NCI-H446 (cell line): Measurements from ENCODE around the gene EFTUD2.
"Not testable (repeated sequence)": the region's sequence is repeated elsewhere in the genome, so short reads cannot be mapped to it uniquely, and the experiment has no call there.

Experiments used
- DNase-seq, 2 experiments: peaks; one replicate each; lab custom pipeline; 2025; lab: John Stamatoyannopoulos, UW

EFTUD2 gene

GRCh38 chr17:44899074-44899782 lies at the start of gene EFTUD2:
Gene EFTUD2, minus strand, starts transcription at chr17:44899445. Its CDS starts 4,924 bp downstream, at chr17:44894521.
- DNase-seq: peak; percentile 89 to 90

GRCh38 chr17:44948315-44948795 lies 49.1 kb upstream of the EFTUD2 start:
- DNase-seq: no peak

GRCh38 chr17:44947461-44948314 lies 48.4 kb upstream of the EFTUD2 start, which contains the start of gene KIF18B:
Gene KIF18B, minus strand, starts transcription at chr17:44947773. Its CDS starts 11,429 bp downstream, at chr17:44936344.
- DNase-seq: peak; percentile 94 to 95

GRCh38 chr17:44945652-44946051 lies 46.4 kb upstream of the EFTUD2 start:
- DNase-seq: not testable (repeated sequence)

GRCh38 chr17:44942456-44942855 lies 43.2 kb upstream of the EFTUD2 start:
- DNase-seq: peak in 1 of 2 experiments; percentile 68

GRCh38 chr17:44941712-44942331 lies 42.6 kb upstream of the EFTUD2 start:
- DNase-seq: peak in 1 of 2 experiments; percentile 29

- DNase-seq: no peak
These were observed 41.5 kb upstream of the EFTUD2 start for GRCh38 chr17:44940768-44941167.

GRCh38 chr17:44940317-44940716 lies 41.1 kb upstream of the EFTUD2 start:
- DNase-seq: no peak

- DNase-seq: no peak
These were observed 35.9 kb upstream of the EFTUD2 start for GRCh38 chr17:44935116-44935515.

- no peak for DNase-seq
These were observed 35.5 kb upstream of the EFTUD2 start for GRCh38 chr17:44934745-44935105.

GRCh38 chr17:44933824-44934744 lies 34.8 kb upstream of the EFTUD2 start:
- no peak for DNase-seq

- DNase-seq: no peak
These were observed 33.5 kb upstream of the EFTUD2 start for GRCh38 chr17:44932787-44933097.

- DNase-seq: no peak
These were observed 33.0 kb upstream of the EFTUD2 start for GRCh38 chr17:44932096-44932786.

GRCh38 chr17:44931376-44931775 lies 32.1 kb upstream of the EFTUD2 start:
- DNase-seq: no peak

- no peak for DNase-seq
These were observed 31.4 kb upstream of the EFTUD2 start for GRCh38 chr17:44930667-44931066.

GRCh38 chr17:44928950-44929720 lies 29.9 kb upstream of the EFTUD2 start:
- no peak for DNase-seq

- no peak for DNase-seq
These were observed 28.9 kb upstream of the EFTUD2 start for GRCh38 chr17:44928136-44928535.

- DNase-seq: no peak
These were observed 28.5 kb upstream of the EFTUD2 start for GRCh38 chr17:44927696-44928095.

- no peak for DNase-seq
These were observed 27.7 kb upstream of the EFTUD2 start for GRCh38 chr17:44926821-44927525.
